Kidney (tissue), 14 donors: ENCODE results near the gene KRTAP4-7. TPM values are rescaled to one million over a fixed set of nuclear protein-coding genes. Genes with fewer than 3 reads are reported as not detected.

Source experiments
- DNase-seq, 5 donors: peaks; one replicate each; pipeline ENCODE4 v3.0.0-alpha.2; 2013 to 2020
- FAIRE-seq: peaks from 2 replicates; lab custom pipeline; 2012; peaks lifted over from hg19 to GRCh38; lab: Jason Lieb, UNC
- H3K27ac ChIP-seq, 2 donors: one replicate each; pipeline ENCODE4 v1.7.0; 2013; ENCODE audit warnings: low read depth in 2 of 2, low read length in 2 of 2, inconsistent platforms in 1 of 2
- H3K27me3 ChIP-seq: one replicate; pipeline ENCODE4 v1.7.1; 2013; ENCODE audit warnings: low read length, inconsistent platforms; ENCODE audit not compliant: control insufficient read depth, insufficient read depth
- H3K36me3 ChIP-seq, 3 donors: one replicate each; pipeline versions ENCODE4 v1.7.0 to v1.7.1; 2013; ENCODE audit warnings: low read length in 3 of 3, control low read depth in 1 of 3, inconsistent platforms in 1 of 3; ENCODE audit not compliant: insufficient read depth in 3 of 3, control insufficient read depth in 2 of 3
- H3K4me1 ChIP-seq, 3 donors: one replicate each; pipeline versions ENCODE4 v1.7.0 to v1.7.1; 2013; ENCODE audit warnings: low read length in 3 of 3, inconsistent platforms in 1 of 3, low read depth in 1 of 3; ENCODE audit not compliant: control insufficient read depth in 2 of 3, insufficient read depth in 2 of 3
- H3K4me3 ChIP-seq, 3 donors: one replicate each; pipeline versions ENCODE4 v1.7.0 to v1.8.1; 2013; ENCODE audit warnings: low read length in 3 of 3, control low read depth in 1 of 3, inconsistent platforms in 1 of 3
- H3K9ac ChIP-seq, 3 donors: one replicate each; pipeline versions ENCODE4 v1.7.0 to v1.7.1; 2013; ENCODE audit warnings: low read length in 3 of 3, control low read depth in 1 of 3, inconsistent platforms in 1 of 3
- H3K9me3 ChIP-seq, 3 donors: one replicate each; pipeline versions ENCODE4 v1.7.0 to v1.7.1; 2013; ENCODE audit warnings: low read length in 3 of 3, control low read depth in 1 of 3, inconsistent platforms in 1 of 3; ENCODE audit not compliant: control insufficient read depth in 2 of 3, insufficient read depth in 1 of 3
- CTCF ChIP-seq: IDR thresholded peaks from 3 replicates; pipeline ENCODE4 v1.5.1; 2012; ENCODE audit warnings: mild to moderate bottlenecking, moderate library complexity, borderline replicate concordance; ENCODE audit not compliant: insufficient read depth; ENCODE audit errors: extremely low read depth
- intact Hi-C: fragments of 100-400 bp; cut with DNase I; formaldehyde crosslinking; loops from one replicate; pipeline ENCODE4 v1.11.1; 2022
- polyA plus RNA-seq: library from polyadenylated mRNA; stranded (reverse); fragments of 350-450 nt; fragmentation: Illumina TruSeq; extraction: RNeasy Lipid Tissue Mini Kit (QIAGEN cat#74804); gene quantifications from one replicate; pipeline ENCODE4 v1.2.3, GENCODE V29; 2014; ENCODE audit warnings: low read depth, low replicate concordance; ENCODE audit not compliant: insufficient read depth
- total RNA-seq: library from RNA; stranded (reverse); fragmentation: NEBNext Ultra II Directional; extraction: Animal tissue kit (Norgen Biotek cat#: 25700); gene quantifications from one replicate; pipeline ENCODE4 v1.2.1, GENCODE V29; 2021
- donor health status: control.
- donor health status: control.
- donor health status: control.
- donor health status: control.
- donor health status: control.
- donor health status: DM: yes; HTN: yes; CAD: no.
- donor health status: Normal renal cell carcinoma (clear cell type).

KRTAP4-7 gene
- total and polyA plus RNA-seq, 2 donors from 2014 or later = not detected

- no peaks in the 10 kb centered on the region for H3K36me3 ChIP-seq
- H3K9me3 ChIP-seq = peaks cover 0 to 2% (median 0%) of the 10 kb centered on the region in 3 donors
- H3K4me1 ChIP-seq = no peaks in the 10 kb centered on the region
- no peak overlapping the region for H3K27ac ChIP-seq
- H3K27me3 ChIP-seq = no peaks in the 10 kb centered on the region
- no peak overlapping the region for H3K9ac ChIP-seq
- FAIRE-seq (no peak), DNase-seq (no peak)
- intact Hi-C loops = no loop called here
- TF ChIP-seq CTCF = no peak
- no peak overlapping the region for H3K4me3 ChIP-seq
Observed at GRCh38 chr17:41125064-41125463, 41.1 kb downstream of the KRTAP4-7 start.

- H3K9me3 ChIP-seq = peaks cover 0 to 2% (median 0%) of the 10 kb centered on the region in 3 donors
- intact Hi-C loops = no loop called here
- no peak overlapping the region for H3K4me3 ChIP-seq
- no peaks in the 10 kb centered on the region for H3K36me3 ChIP-seq
- H3K27ac ChIP-seq = no peak overlapping the region
- FAIRE-seq (no peak), DNase-seq (no peak)
- H3K27me3 ChIP-seq = no peaks in the 10 kb centered on the region
- H3K9ac ChIP-seq = no peak overlapping the region
- no peaks in the 10 kb centered on the region for H3K4me1 ChIP-seq
- TF ChIP-seq CTCF = no peak
Observed at GRCh38 chr17:41126412-41126811, 42.5 kb downstream of the KRTAP4-7 start.

GRCh38 chr17:41127371-41127770 lies 43.4 kb downstream of the KRTAP4-7 start:
- Histone ChIP-seq H3K4me1 (no peaks in the 10 kb centered on the region), H3K36me3 (no peaks in the 10 kb centered on the region), H3K9me3 (peaks cover 0 to 2% (median 0%) of the 10 kb centered on the region in 3 donors), H3K27me3 (no peaks in the 10 kb centered on the region), H3K27ac (no peak overlapping the region), H3K4me3 (no peak overlapping the region), H3K9ac (no peak overlapping the region)
- FAIRE-seq (no peak), DNase-seq (no peak)
- no peak for TF ChIP-seq CTCF
- intact Hi-C loops = no loop called here

- Histone ChIP-seq H3K9me3 (peaks cover 0 to 2% (median 0%) of the 10 kb centered on the region in 3 donors), H3K4me3 (no peak overlapping the region), H3K4me1 (no peaks in the 10 kb centered on the region), H3K27ac (no peak overlapping the region), H3K36me3 (no peaks in the 10 kb centered on the region), H3K27me3 (no peaks in the 10 kb centered on the region), H3K9ac (no peak overlapping the region)
- intact Hi-C loops = no loop called here
- DNase-seq (no peak), FAIRE-seq (no peak)
- TF ChIP-seq CTCF = no peak
Observed at GRCh38 chr17:41131979-41132378, 48.0 kb downstream of the KRTAP4-7 start.
